Measurements from ENCODE around the gene PIEZO1. TPM values are rescaled to one million over a fixed set of nuclear protein-coding genes. Genes with fewer than 3 reads are reported as not detected.
A peak's percentile ranks its signal among the peaks of the same experiment; 100 is the strongest.

PIEZO1 gene
- total and polyA plus RNA-seq, 9 of the 15 experiments (the other 6 are each of a cell fraction or from before 2014, with no cell fraction given): 3.6 to 432 (median 131) TPM

- TF ChIP-seq, protein P1, sequence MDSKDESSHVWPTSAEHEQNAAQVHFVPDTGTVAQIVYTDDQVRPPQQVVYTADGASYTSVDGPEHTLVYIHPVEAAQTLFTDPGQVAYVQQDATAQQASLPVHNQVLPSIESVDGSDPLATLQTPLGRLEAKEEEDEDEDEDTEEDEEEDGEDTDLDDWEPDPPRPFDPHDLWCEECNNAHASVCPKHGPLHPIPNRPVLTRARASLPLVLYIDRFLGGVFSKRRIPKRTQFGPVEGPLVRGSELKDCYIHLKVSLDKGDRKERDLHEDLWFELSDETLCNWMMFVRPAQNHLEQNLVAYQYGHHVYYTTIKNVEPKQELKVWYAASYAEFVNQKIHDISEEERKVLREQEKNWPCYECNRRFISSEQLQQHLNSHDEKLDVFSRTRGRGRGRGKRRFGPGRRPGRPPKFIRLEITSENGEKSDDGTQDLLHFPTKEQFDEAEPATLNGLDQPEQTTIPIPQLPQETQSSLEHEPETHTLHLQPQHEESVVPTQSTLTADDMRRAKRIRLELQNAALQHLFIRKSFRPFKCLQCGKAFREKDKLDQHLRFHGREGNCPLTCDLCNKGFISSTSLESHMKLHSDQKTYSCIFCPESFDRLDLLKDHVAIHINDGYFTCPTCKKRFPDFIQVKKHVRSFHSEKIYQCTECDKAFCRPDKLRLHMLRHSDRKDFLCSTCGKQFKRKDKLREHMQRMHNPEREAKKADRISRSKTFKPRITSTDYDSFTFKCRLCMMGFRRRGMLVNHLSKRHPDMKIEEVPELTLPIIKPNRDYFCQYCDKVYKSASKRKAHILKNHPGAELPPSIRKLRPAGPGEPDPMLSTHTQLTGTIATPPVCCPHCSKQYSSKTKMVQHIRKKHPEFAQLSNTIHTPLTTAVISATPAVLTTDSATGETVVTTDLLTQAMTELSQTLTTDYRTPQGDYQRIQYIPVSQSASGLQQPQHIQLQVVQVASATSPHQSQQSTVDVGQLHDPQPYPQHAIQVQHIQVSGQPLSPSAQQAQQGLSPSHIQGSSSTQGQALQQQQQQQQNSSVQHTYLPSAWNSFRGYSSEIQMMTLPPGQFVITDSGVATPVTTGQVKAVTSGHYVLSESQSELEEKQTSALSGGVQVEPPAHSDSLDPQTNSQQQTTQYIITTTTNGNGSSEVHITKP (IDR thresholded peaks at IDR 0.05; ENCODE audit: partially characterized antibody): peak; percentile 55
- TF ChIP-seq EP400 (IDR thresholded peaks at IDR 0.05): no peak
- TF ChIP-seq NR3C1 (CRISPR knock-in tag; IDR thresholded peaks at IDR 0.05): no peak
- no peak for TF ChIP-seq ZNF551 (CRISPR knock-in tag; IDR thresholded peaks at IDR 0.05)
- no peak for TF ChIP-seq CAMTA2 (CRISPR knock-in tag; conservative IDR thresholded peaks at IDR 0.05)
- TF ChIP-seq SLC30A9 (CRISPR knock-in tag; IDR thresholded peaks at IDR 0.05): no peak
- TF ChIP-seq TAF7 (tag; IDR thresholded peaks at IDR 0.05): no peak
- no peak for TF ChIP-seq POLR2B (IDR thresholded peaks at IDR 0.05; ENCODE audit: low read depth, partially characterized antibody)
- no peak for TF ChIP-seq ZNF695 (CRISPR knock-in tag; IDR thresholded peaks at IDR 0.05)
- TF ChIP-seq, protein P2, sequence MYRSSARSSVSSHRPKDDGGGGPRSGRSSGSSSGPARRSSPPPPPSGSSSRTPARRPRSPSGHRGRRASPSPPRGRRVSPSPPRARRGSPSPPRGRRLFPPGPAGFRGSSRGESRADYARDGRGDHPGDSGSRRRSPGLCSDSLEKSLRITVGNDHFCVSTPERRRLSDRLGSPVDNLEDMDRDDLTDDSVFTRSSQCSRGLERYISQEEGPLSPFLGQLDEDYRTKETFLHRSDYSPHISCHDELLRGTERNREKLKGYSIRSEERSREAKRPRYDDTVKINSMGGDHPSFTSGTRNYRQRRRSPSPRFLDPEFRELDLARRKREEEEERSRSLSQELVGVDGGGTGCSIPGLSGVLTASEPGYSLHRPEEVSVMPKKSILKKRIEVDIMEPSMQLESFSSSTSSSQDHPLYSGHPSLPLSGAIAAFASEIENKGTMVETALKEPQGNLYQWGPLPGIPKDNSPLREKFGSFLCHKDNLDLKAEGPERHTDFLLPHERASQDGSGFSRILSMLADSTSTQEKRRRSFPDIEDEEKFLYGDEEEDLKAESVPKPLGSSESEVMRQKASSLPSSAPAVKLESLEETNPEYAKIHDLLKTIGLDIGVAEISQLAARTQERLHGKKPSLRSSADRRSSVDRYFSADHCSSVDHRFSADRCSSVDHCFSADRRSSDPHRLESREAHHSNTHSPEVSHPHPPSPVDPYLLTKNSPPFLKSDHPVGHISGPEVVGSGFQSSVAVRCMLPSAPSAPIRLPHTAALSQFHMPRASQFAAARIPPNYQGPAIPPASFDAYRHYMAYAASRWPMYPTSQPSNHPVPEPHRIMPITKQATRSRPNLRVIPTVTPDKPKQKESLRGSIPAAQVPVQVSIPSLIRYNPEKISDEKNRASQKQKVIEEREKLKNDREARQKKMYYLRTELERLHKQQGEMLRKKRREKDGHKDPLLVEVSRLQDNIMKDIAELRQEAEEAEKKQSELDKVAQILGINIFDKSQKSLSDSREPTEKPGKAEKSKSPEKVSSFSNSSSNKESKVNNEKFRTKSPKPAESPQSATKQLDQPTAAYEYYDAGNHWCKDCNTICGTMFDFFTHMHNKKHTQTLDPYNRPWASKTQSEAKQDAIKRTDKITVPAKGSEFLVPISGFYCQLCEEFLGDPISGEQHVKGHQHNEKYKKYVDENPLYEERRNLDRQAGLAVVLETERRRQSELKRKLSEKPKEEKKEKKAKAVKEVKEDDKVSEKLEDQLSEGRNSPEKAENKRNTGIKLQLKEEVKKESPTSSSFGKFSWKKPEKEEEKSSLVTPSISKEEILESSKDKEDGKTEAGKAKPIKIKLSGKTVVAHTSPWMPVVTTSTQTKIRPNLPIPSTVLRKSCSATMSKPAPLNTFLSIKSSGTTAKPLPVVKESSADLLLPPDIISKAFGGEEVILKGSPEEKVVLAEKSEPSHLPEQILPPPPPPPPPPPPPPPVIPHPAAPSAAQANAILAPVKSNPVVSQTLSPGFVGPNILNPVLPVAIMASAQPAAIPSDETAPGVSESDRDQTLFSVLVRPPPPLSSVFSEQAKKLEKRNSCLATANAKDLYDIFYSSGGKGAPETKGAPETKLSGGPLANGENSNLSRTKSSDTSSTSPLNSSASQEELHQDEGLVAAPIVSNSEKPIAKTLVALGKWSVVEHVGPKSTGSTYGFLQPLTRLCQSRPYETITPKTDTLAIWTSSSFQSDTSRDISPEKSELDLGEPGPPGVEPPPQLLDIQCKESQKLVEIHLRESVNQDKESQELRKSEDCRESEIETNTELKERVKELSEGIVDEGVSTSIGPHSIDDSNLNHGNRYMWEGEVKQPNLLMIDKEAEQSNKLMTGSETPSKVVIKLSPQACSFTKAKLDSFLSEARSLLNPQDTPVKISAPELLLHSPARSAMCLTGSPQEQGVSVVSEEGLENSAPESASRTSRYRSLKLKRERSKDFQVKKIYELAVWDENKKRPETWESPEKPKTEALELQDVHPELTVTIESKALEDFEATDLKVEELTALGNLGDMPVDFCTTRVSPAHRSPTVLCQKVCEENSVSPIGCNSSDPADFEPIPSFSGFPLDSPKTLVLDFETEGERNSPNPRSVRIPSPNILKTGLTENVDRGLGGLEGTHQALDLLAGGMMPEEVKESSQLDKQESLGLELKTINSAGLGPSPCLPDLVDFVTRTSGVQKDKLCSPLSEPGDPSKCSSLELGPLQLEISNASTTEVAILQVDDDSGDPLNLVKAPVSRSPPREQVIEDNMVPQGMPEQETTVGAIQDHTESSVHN (IDR thresholded peaks at IDR 0.05; ENCODE audit: borderline replicate concordance in 1 of 2, low read depth in 1 of 2): no peak
- TF ChIP-seq RNF219 (CRISPR knock-in tag; IDR thresholded peaks at IDR 0.05): no peak
Observed at GRCh38 chr16:88768071-88768783, 16.8 kb downstream of the PIEZO1 start (continued).
